Ishikawa (cell line): ENCODE data around the gene SST.

Experiments used
- CEBPB ChIP-seq: IDR thresholded peaks from 2 replicates; pipeline ENCODE4 v1.6.1; 2012
- CREB1 ChIP-seq: IDR thresholded peaks from 2 replicates; pipeline ENCODE4 v1.6.1; 2012; ENCODE audit warnings: low read depth
- EGR1 ChIP-seq: IDR thresholded peaks from 2 replicates; pipeline ENCODE4 v1.6.1; 2012
- EP300 ChIP-seq: IDR thresholded peaks from 2 replicates; pipeline ENCODE4 v1.6.1; 2012; ENCODE audit warnings: borderline replicate concordance
- TAF1 ChIP-seq: IDR thresholded peaks from 2 replicates; pipeline ENCODE4 v1.6.1; 2012; ENCODE audit warnings: low read depth, mild to moderate bottlenecking
- TCF12 ChIP-seq: IDR thresholded peaks from 2 replicates; pipeline ENCODE4 v1.6.1; 2012; ENCODE audit warnings: low read depth
- TF ChIP-seq, protein P1 (sequence below): IDR thresholded peaks from 2 replicates; pipeline ENCODE4 v1.6.1; 2012

DNA sequence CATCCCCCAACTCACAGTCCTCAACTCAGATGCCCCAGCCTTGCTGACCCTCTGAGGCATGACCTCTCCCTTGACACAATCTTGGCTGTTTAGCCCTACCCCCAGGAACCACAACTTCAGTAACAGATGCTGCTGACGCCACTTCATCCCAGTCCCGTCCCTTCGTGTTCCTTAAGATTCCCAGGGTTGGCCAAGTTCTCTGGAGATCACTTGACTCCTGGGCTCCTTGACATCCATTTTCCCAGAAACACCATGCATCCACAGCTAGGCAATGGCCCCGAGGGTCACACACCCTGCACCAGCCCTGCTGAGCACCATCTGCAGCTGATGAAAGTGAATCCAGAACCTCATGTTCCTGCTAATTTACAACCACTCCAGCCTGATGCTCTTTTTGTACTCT, 25.3 kb upstream of the SST start:
- TF ChIP-seq EP300 (no peak), CEBPB (no peak), TAF1 (no peak), TCF12 (no peak), CREB1 (no peak), EGR1 (no peak)
- TF ChIP-seq, protein P1, sequence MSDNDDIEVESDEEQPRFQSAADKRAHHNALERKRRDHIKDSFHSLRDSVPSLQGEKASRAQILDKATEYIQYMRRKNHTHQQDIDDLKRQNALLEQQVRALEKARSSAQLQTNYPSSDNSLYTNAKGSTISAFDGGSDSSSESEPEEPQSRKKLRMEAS, result no peak
